A549 (cell line): ENCODE results near the gene MGLL. TPM values are rescaled to one million over a fixed set of nuclear protein-coding genes. Genes with fewer than 3 reads are reported as not detected.

Experiments
- ATAC-seq, 2 experiments: fragments of 200-7000 bp in 1 of 2; fragments of >200 bp in 1 of 2; cut with Nextera tagmentation in 1 of 2; cut with Tn5 transposase in 1 of 2; 3 replicates each; pipeline versions ENCODE4 v1.8.0 to v1.9.1; 2018 to 2020; ENCODE audit warnings: mild to moderate bottlenecking in 1 of 2, moderate library complexity in 1 of 2
- CTCF ChIA-PET: fragments of 300-600 bp; sonication (Branson Sonifier 250); formaldehyde crosslinking; extraction: SDS; loops from one replicate; lab custom pipeline; 2021; ENCODE audit warnings: antibody characterized with exemption, inconsistent platforms; lab: Yijun Ruan, JAX
- POLR2A ChIA-PET: fragments of 350-600 bp; formaldehyde crosslinking; extraction: SDS; loops from one replicate; lab custom pipeline; 2021; ENCODE audit warnings: antibody characterized with exemption, inconsistent platforms; lab: Yijun Ruan, JAX
- DNase-seq, 2 experiments: peaks; one replicate each; pipeline versions ENCODE4 v3.0.0 to v3.0.0-alpha.2; 2011 to 2016; ENCODE audit warnings: low read depth in 1 of 2, low spot score in 1 of 2
- FAIRE-seq: peaks from 2 replicates; lab custom pipeline; 2011; peaks lifted over from hg19 to GRCh38; lab: Jason Lieb, UNC
- H3K27ac ChIP-seq, 2 experiments: fragments of >200 bp; sonication (Bioruptor Twin); formaldehyde crosslinking; 3 replicates each; pipeline ENCODE4 v1.5.1; 2016 to 2017
- H3K4me1 ChIP-seq: fragments of >200 bp; sonication (Bioruptor Twin); formaldehyde crosslinking; 3 replicates; pipeline ENCODE4 v1.6.1; 2016
- H3K4me2 ChIP-seq: fragments of >200 bp; sonication (Bioruptor Twin); formaldehyde crosslinking; 3 replicates; pipeline ENCODE4 v1.6.1; 2016
- H3K4me3 ChIP-seq: fragments of >200 bp; sonication (Bioruptor Twin); formaldehyde crosslinking; 3 replicates; pipeline ENCODE4 v1.5.1; 2016
- H3K9me3 ChIP-seq: fragments of >200 bp; sonication (Bioruptor Twin); formaldehyde crosslinking; 3 replicates; pipeline ENCODE4 v1.6.1; 2016
- BHLHE40 ChIP-seq: IDR thresholded peaks from 2 replicates; pipeline ENCODE4 v1.6.1; 2012; ENCODE audit warnings: low read depth, low read length, inconsistent platforms
- CBX2 ChIP-seq: fragments of 200-600 bp; sonication (generic); IDR thresholded peaks from 2 replicates; pipeline ENCODE4 v1.6.1; 2016; ENCODE audit warnings: low read depth, mild to moderate bottlenecking, borderline replicate concordance
- CHD2 ChIP-seq: fragments of 150-350 bp; IDR thresholded peaks from 2 replicates; pipeline ENCODE4 v1.6.1; 2014; ENCODE audit warnings: low read length; ENCODE audit not compliant: partially characterized antibody
- CHD4 ChIP-seq: fragments of 200-600 bp; sonication (generic); IDR thresholded peaks from 2 replicates; pipeline ENCODE4 v1.6.1; 2016; ENCODE audit warnings: antibody characterized with exemption, mild to moderate bottlenecking, borderline replicate concordance
- EP300 ChIP-seq, 2 experiments: fragments of >200 bp; sonication (Bioruptor Twin); formaldehyde crosslinking; IDR thresholded peaks; 2 replicates in 1 of 2; 3 replicates in 1 of 2; pipeline ENCODE4 v1.6.1; 2016 to 2017
- ESRRA ChIP-seq: fragments of 150-350 bp; IDR thresholded peaks from 2 replicates; pipeline ENCODE4 v1.6.1; 2014; ENCODE audit warnings: mild to moderate bottlenecking, low read length, borderline replicate concordance
- FOSB ChIP-seq: fragments of 250-450 bp; sonication (Bioruptor Pico); IDR thresholded peaks from 2 replicates; pipeline ENCODE4 v1.5.0; 2020; ENCODE audit warnings: mild to moderate bottlenecking, moderate library complexity
- FOXS1 ChIP-seq: fragments of 250-450 bp; sonication (Bioruptor Pico); IDR thresholded peaks from 2 replicates; pipeline ENCODE4 v1.5.0; 2020; ENCODE audit warnings: mild to moderate bottlenecking, moderate library complexity
- GATA3 ChIP-seq: IDR thresholded peaks from 2 replicates; pipeline ENCODE4 v1.6.1; 2012; ENCODE audit warnings: borderline replicate concordance
- HEYL ChIP-seq: fragments of 250-450 bp; sonication (Bioruptor Pico); IDR thresholded peaks from 2 replicates; pipeline ENCODE4 v1.8.0; 2021; ENCODE audit warnings: mild to moderate bottlenecking, moderate library complexity
- HOXB5 ChIP-seq: fragments of 250-450 bp; sonication (Bioruptor Pico); IDR thresholded peaks from 2 replicates; pipeline ENCODE4 v1.5.0; 2020; ENCODE audit warnings: mild to moderate bottlenecking, moderate library complexity
- JUN ChIP-seq, 2 experiments: fragments of >200 bp; sonication (Bioruptor Twin); formaldehyde crosslinking; IDR thresholded peaks; 2 replicates in 1 of 2; 3 replicates in 1 of 2; pipeline ENCODE4 v1.6.1; 2016 to 2017
- KDM1A ChIP-seq: fragments of 200-600 bp; sonication (generic); IDR thresholded peaks from 2 replicates; pipeline ENCODE4 v1.6.1; 2016; ENCODE audit warnings: low read depth, mild to moderate bottlenecking
- MAZ ChIP-seq: fragments of 150-350 bp; IDR thresholded peaks from 2 replicates; pipeline ENCODE4 v1.6.1; 2014; ENCODE audit warnings: antibody characterized with exemption, low read depth, low read length, borderline replicate concordance
- MYC ChIP-seq: IDR thresholded peaks from 2 replicates; pipeline ENCODE4 v1.6.1; 2012; ENCODE audit warnings: mild to moderate bottlenecking, inconsistent platforms, low read length, improper control_type of control experiment, borderline replicate concordance
- NFE2L2 ChIP-seq: fragments of 150-350 bp; conservative IDR thresholded peaks from 2 replicates; pipeline ENCODE4 v1.6.1; 2014; ENCODE audit warnings: low read length
- POLR2A ChIP-seq: IDR thresholded peaks from 2 replicates; pipeline ENCODE4 v1.6.1; 2012; ENCODE audit warnings: mild to moderate bottlenecking, low read length
- POLR2AphosphoS2 ChIP-seq: conservative IDR thresholded peaks from 2 replicates; pipeline ENCODE4 v1.6.1; 2012; ENCODE audit warnings: low read length, improper control_type of control experiment, inconsistent platforms
- RARB ChIP-seq: fragments of 250-450 bp; sonication (Bioruptor Pico); IDR thresholded peaks from 2 replicates; pipeline ENCODE4 v1.8.0; 2021; ENCODE audit warnings: mild to moderate bottlenecking, moderate library complexity
- TP53 ChIP-seq: fragments of 250-450 bp; sonication (Bioruptor Pico); IDR thresholded peaks from 2 replicates; pipeline ENCODE4 v1.5.0; 2021; ENCODE audit warnings: mild to moderate bottlenecking, moderate library complexity
- WGBS: methylation state at CpG from one replicate; pipeline ENCODE4 v1.1.6; 2017; ENCODE audit errors: missing lambda C conversion rate; 5-methylcytosine and 5-hydroxymethylcytosine counted together
- polyA plus RNA-seq, 4 experiments: library from polyadenylated mRNA; depleted of rRNA in 3 of 4; stranded (reverse); fragments of >200 nt; fragmentation: RNase III in 1 of 4; extraction: RNeasy Plus Mini Kit Qiagen cat#74134 plus additional on column Dnase treatment in 1 of 4; gene quantifications; 2 replicates in 3 of 4; 3 replicates in 1 of 4; pipeline ENCODE4 v1.2.3, GENCODE V29; 2011 to 2017
- TF ChIP-seq, protein P1 (sequence below): fragments of 250-450 bp; sonication (Bioruptor Pico); IDR thresholded peaks from 2 replicates; pipeline ENCODE4 v1.5.0; 2021; ENCODE audit warnings: mild to moderate bottlenecking, moderate library complexity, borderline replicate concordance
- TF ChIP-seq, protein P2 (sequence below): fragments of >200 bp; sonication (Bioruptor Twin); formaldehyde crosslinking; IDR thresholded peaks from 2 replicates; pipeline ENCODE4 v1.6.1; 2016
- TF ChIP-seq, protein P3 (sequence below): IDR thresholded peaks from 2 replicates; pipeline ENCODE4 v1.6.1; 2012
- TF ChIP-seq, protein P4 (sequence below): fragments of 150-350 bp; IDR thresholded peaks from 2 replicates; pipeline ENCODE4 v1.6.1; 2014; ENCODE audit warnings: low read depth, mild to moderate bottlenecking, low read length
- TF ChIP-seq, protein P5 (sequence below): fragments of >200 bp; sonication (Bioruptor Twin); formaldehyde crosslinking; IDR thresholded peaks from 3 replicates; pipeline ENCODE4 v1.6.1; 2016

Gene MGLL
- polyA plus RNA-seq, 2 of the 4 experiments (the other 2 are of a cell fraction): 38.5 to 41.5 TPM

DNA sequence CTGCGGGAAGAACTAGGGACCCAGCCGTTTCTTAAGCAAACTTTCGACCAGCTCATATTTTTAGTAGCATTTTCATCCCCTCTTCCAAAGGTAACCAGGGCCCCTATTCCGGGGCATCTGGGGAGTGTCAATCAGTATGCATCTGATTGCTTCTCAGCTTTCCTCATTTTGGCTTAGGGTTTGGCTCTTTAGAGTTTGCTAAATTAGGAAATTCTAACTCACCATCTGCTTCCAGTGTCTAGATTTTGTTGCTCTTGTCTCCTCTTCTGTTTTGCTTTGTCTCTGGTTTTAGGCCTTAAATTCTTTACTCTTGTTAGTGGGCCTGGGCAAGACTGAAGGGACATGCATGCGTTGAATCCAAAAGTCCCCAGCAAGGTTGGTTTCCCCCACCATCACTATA, 159.2 kb downstream of the MGLL start (continued):
- TF ChIP-seq, protein P1, sequence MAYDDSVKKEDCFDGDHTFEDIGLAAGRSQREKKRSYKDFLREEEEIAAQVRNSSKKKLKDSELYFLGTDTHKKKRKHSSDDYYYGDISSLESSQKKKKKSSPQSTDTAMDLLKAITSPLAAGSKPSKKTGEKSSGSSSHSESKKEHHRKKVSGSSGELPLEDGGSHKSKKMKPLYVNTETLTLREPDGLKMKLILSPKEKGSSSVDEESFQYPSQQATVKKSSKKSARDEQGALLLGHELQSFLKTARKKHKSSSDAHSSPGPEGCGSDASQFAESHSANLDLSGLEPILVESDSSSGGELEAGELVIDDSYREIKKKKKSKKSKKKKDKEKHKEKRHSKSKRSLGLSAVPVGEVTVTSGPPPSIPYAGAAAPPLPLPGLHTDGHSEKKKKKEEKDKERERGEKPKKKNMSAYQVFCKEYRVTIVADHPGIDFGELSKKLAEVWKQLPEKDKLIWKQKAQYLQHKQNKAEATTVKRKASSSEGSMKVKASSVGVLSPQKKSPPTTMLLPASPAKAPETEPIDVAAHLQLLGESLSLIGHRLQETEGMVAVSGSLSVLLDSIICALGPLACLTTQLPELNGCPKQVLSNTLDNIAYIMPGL (CRISPR knock-in tag): no peak
- TF ChIP-seq HOXB5 (CRISPR knock-in tag) (no peak), ESRRA (no peak), RARB (CRISPR knock-in tag) (no peak), GATA3 (no peak)

DNA sequence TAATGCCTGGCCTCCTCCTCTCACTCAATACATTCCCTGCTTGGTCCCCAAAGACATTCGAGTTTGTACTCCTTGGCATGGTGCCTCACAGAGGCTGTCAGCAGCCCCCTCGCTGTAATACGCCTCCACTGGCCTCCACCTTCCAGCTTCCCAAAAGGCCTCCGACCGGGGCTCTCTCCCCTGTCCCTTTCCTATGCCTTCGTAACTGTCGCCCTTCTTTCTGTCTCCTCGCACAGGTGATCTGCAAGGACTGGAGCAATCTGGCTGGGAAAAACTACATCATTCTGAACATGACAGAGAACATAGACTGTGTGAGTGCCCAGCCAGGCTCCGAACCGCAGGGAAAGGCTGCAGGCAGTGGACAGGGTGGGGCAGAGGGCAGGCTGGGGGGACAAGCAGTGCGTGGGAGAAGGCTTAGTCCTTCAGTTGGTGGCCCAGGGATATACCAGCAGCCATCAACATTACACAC, 160.3 kb downstream of the MGLL start:
- DNase-seq: no peak
- no peak overlapping the region for H3K27ac ChIP-seq
- TF ChIP-seq BHLHE40: no peak
- TF ChIP-seq TP53 (CRISPR knock-in tag): no peak
- TF ChIP-seq, protein P2, sequence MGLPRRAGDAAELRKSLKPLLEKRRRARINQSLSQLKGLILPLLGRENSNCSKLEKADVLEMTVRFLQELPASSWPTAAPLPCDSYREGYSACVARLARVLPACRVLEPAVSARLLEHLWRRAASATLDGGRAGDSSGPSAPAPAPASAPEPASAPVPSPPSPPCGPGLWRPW: no peak
- no peak for TF ChIP-seq POLR2A
- TF ChIP-seq CHD4: no peak
- no peak for TF ChIP-seq HEYL (CRISPR knock-in tag)
- TF ChIP-seq, protein P1 (CRISPR knock-in tag): no peak
- TF ChIP-seq, protein P3, sequence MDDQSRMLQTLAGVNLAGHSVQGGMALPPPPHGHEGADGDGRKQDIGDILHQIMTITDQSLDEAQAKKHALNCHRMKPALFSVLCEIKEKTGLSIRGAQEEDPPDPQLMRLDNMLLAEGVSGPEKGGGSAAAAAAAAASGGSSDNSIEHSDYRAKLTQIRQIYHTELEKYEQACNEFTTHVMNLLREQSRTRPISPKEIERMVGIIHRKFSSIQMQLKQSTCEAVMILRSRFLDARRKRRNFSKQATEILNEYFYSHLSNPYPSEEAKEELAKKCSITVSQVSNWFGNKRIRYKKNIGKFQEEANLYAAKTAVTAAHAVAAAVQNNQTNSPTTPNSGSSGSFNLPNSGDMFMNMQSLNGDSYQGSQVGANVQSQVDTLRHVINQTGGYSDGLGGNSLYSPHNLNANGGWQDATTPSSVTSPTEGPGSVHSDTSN: no peak
- no peak for TF ChIP-seq CBX2
- no peak for TF ChIP-seq FOXS1 (CRISPR knock-in tag)
- no peak for TF ChIP-seq KDM1A
- TF ChIP-seq NFE2L2: no peak
- no peak for TF ChIP-seq POLR2AphosphoS2
- H3K4me3 ChIP-seq: no peak overlapping the region
- no peak for ATAC-seq
- FAIRE-seq: no peak
- H3K9me3 ChIP-seq: no peaks in the 10 kb centered on the region
- POLR2A ChIA-PET: interaction anchor here (0.7 kb wide), 1 partner anchor 32 kb away, joined by 3 read pairs; no protein-coding TSS in a partner anchor
- WGBS: 88% methylated on average over 11 of the region's 11 CpGs
- CTCF ChIA-PET: interaction anchor here (1.6 to 3.5 kb wide), 2 partner anchors 11 to 17 kb away, joined by 4 to 22 read pairs; no protein-coding TSS in a partner anchor
- no peaks in the 10 kb centered on the region for H3K4me1 ChIP-seq
- no peak overlapping the region for H3K4me2 ChIP-seq

DNA sequence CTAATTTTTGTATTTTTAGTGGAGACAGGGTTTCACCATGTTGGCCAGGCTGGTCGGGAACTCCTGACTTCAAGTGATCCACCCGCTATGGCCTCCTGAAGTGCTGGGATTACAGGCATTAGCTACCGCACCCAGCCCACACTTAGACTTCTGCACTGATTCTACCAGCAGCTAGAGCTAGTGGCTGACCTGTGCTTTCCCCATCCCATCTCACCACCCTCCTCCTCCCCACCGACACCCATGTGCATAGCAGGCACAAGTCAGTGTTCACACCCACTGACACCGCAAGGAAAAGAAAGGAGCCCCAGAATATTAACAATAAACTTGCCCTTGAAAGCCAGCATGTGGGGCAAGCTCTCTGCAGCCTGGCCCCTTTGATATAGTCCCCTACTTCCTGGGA, 160.7 kb downstream of the MGLL start:
- Histone ChIP-seq H3K9me3 (no peaks in the 10 kb centered on the region), H3K4me1 (no peaks in the 10 kb centered on the region), H3K4me3 (no peak overlapping the region), H3K27ac (no peak overlapping the region), H3K4me2 (no peak overlapping the region)
- 83% methylated on average over 4 of the region's 5 CpGs for WGBS
- CTCF ChIA-PET: interaction anchor here (1.6 to 3.5 kb wide), 2 partner anchors 10 to 17 kb away, joined by 4 to 22 read pairs; no protein-coding TSS in a partner anchor
- POLR2A ChIA-PET: interaction anchor here (0.7 kb wide), 1 partner anchor 32 kb away, joined by 3 read pairs; no protein-coding TSS in a partner anchor
- DNase-seq: no peak
- no peak for FAIRE-seq
- no peak for ATAC-seq
- TF ChIP-seq MYC (no peak), CHD2 (no peak), EP300 (IDR thresholded peaks at IDR 0.05) (no peak), NFE2L2 (no peak), JUN (IDR thresholded peaks at IDR 0.05) (no peak), FOSB (CRISPR knock-in tag) (no peak), RARB (CRISPR knock-in tag) (no peak), KDM1A (no peak), MAZ (no peak), FOXS1 (CRISPR knock-in tag) (no peak)
- TF ChIP-seq, protein P1 (CRISPR knock-in tag): no peak
- TF ChIP-seq, protein P4, sequence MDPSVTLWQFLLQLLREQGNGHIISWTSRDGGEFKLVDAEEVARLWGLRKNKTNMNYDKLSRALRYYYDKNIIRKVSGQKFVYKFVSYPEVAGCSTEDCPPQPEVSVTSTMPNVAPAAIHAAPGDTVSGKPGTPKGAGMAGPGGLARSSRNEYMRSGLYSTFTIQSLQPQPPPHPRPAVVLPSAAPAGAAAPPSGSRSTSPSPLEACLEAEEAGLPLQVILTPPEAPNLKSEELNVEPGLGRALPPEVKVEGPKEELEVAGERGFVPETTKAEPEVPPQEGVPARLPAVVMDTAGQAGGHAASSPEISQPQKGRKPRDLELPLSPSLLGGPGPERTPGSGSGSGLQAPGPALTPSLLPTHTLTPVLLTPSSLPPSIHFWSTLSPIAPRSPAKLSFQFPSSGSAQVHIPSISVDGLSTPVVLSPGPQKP: no peak
- TF ChIP-seq, protein P5, sequence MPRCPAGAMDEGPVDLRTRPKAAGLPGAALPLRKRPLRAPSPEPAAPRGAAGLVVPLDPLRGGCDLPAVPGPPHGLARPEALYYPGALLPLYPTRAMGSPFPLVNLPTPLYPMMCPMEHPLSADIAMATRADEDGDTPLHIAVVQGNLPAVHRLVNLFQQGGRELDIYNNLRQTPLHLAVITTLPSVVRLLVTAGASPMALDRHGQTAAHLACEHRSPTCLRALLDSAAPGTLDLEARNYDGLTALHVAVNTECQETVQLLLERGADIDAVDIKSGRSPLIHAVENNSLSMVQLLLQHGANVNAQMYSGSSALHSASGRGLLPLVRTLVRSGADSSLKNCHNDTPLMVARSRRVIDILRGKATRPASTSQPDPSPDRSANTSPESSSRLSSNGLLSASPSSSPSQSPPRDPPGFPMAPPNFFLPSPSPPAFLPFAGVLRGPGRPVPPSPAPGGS: no peak
